HG02884 (cell line): Measurements from ENCODE around the gene ERCC1.
A peak's percentile ranks its signal among the peaks of the same experiment; 100 is the strongest.

Source experiments
- ATAC-seq: cut with Tn5 transposase; IDR thresholded peaks from one replicate; pipeline ENCODE4 v1.9.1; 2021; ENCODE audit warnings: mild to moderate bottlenecking, moderate library complexity; ENCODE audit not compliant: unreplicated experiment

ERCC1 gene

GRCh38 chr19:45423589-45424190, at the start of gene ERCC1:
TSS of gene ERCC1 (minus strand) at chr19:45423917. CDS start at chr19:45423374, 543 bp downstream.
- peak; percentile 41 for ATAC-seq

- no peak for ATAC-seq
Measured at GRCh38 chr19:45473367-45473681, 49.6 kb upstream of the ERCC1 start.

- no peak for ATAC-seq
Measured at GRCh38 chr19:45472563-45473366, 49.0 kb upstream of the ERCC1 start.

GRCh38 chr19:45471931-45472562, 48.3 kb upstream of the ERCC1 start:
- no peak for ATAC-seq

- no peak for ATAC-seq
Measured at GRCh38 chr19:45471111-45471930, 47.6 kb upstream of the ERCC1 start.

GRCh38 chr19:45470762-45471081, 47.0 kb upstream of the ERCC1 start:
- no peak for ATAC-seq

- no peak for ATAC-seq
Measured at GRCh38 chr19:45469945-45470761, 46.4 kb upstream of the ERCC1 start.

GRCh38 chr19:45469132-45469944, 45.6 kb upstream of the ERCC1 start:
- ATAC-seq = peak; percentile 56

- ATAC-seq = peak; percentile 25
Measured at GRCh38 chr19:45468803-45469131, 45.0 kb upstream of the ERCC1 start.

GRCh38 chr19:45468159-45468651, 44.5 kb upstream of the ERCC1 start:
- no peak for ATAC-seq

GRCh38 chr19:45467456-45468158, 43.9 kb upstream of the ERCC1 start, which contains the start of gene FOSB:
TSS of gene FOSB (plus strand) at chr19:45467996. CDS start at chr19:45468587, 591 bp downstream.
- ATAC-seq = peak; percentile 39

GRCh38 chr19:45467115-45467455, 43.4 kb upstream of the ERCC1 start:
- no peak for ATAC-seq

- no peak for ATAC-seq
Measured at GRCh38 chr19:45464852-45465441, 41.2 kb upstream of the ERCC1 start.

- no peak for ATAC-seq
Measured at GRCh38 chr19:45464274-45464673, 40.6 kb upstream of the ERCC1 start.

- ATAC-seq = no peak
Measured at GRCh38 chr19:45463241-45463640, 39.5 kb upstream of the ERCC1 start.

GRCh38 chr19:45462174-45462573, 38.5 kb upstream of the ERCC1 start:
- no peak for ATAC-seq

GRCh38 chr19:45460807-45461347, 37.2 kb upstream of the ERCC1 start:
- ATAC-seq = no peak

- no peak for ATAC-seq
Measured at GRCh38 chr19:45457776-45458175, 34.1 kb upstream of the ERCC1 start.

- no peak for ATAC-seq
Measured at GRCh38 chr19:45456500-45456815, 32.7 kb upstream of the ERCC1 start.
